GM21529 (cell line): Measurements from ENCODE around the gene CCDC148.

Experiments used
- ATAC-seq: cut with Tn5 transposase; IDR thresholded peaks from one replicate; pipeline ENCODE4 v1.9.1; 2021; ENCODE audit not compliant: unreplicated experiment

Gene CCDC148

GRCh38 chr2:158131483-158131912, 325.1 kb downstream of the CCDC148 start:
- ATAC-seq = no peak

DNA sequence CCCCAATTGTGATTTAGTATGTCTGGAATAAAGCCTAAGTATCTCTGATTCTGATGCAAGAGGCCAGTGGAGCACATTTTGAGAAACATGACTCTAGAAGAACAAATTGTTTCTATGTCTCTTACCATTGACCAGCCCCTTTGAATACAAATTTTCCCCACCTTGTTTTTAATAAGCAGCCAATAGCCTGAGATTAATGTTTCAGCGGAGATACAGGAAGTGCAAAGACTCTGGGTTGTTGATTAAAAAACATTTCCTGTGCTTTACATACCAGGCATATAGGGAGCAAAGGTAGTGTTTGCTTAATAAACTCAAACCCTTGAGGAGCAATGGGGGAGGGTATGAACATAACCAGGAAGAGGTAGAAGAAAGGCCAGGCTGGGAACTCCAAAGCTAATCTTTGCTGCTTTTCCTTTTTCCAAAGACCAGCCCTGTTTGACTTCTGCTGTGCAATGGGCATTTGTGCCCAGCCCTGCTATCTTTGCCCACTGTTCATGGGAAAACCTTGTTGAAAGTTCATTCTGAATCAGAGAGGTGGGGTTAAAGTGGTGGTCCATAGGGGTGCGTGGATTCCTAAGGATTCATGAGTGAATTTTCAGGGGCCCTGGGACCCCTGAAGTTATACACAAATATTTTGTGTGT, 325.6 kb downstream of the CCDC148 start:
- ATAC-seq = no peak

- no peak for ATAC-seq
These were observed 327.5 kb downstream of the CCDC148 start for GRCh38 chr2:158129037-158129436.

DNA sequence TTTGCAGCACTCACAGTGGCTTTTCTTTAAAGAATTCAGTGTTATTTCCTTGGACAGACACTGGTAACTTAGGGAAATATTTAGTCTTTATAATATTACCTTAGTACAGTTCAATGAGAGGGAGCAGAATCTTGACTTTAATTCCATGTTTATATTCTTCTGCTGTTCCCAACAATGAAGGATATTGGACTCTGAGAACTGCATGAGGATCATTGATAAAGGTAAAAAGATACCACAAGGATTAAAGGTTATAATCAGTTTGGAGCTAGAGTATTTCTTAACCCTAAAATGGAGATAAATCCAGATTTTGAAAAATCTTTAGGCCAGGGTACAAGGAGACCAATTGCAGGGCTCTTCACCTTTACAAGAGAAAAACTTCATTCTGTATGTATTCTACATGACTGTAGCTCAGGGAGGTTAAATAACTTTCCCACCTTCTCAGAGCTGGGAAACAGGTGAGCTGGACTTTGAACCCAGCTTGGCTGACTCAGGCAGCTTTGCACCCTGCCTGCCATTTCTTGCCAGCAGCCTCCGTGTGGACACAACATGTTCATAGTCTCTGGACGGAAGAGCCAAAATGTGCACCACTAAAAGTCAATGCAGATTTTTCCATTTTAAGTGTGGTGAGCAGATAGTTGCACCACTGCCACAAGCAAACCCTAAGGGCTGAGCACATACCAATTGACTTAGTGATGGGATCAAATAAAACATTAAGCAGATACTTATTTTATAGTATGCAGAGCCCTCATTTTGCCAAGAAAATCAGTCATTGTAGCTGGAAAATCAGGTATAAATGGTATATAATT, 328.2 kb downstream of the CCDC148 start:
- ATAC-seq = no peak

- ATAC-seq = no peak
These were observed 329.2 kb downstream of the CCDC148 start for GRCh38 chr2:158127380-158127804.

DNA sequence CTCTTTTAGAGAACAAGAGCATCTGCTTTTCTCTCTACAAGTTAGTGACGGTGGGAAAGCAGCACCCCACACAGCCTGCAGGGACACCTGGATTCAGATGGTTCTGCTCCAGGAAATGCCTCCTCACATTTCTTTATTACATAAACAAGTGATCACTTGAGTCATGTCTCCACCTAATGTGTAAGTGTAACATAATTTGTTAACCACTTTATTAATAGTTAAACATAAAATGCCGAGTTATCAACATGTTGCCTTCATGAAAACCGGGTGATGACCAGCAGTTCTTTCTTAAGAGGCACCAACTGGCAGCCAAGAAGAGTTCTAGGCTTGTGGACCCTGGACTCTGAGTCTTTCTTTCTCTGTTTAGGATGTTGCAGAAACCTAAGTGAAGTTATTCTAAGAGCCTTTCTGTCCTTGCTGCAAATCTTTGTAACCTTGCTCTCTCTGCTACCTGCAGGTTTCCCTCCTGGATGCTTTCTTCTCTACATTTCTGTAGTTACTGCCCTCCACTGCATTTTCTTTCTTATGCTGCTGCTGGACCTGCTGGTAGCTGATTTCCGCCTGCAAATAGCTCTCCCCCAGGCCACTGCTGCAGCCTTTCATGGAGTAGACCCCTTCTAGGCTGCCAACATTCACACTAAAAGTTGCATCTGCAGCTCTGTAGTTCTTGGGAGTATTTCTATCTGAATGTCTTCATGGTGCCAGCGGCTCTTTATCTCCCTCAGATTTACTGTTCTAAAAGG, 330.6 kb downstream of the CCDC148 start:
- ATAC-seq = no peak

GRCh38 chr2:158124896-158125295, 331.7 kb downstream of the CCDC148 start:
- ATAC-seq = no peak
